ENCODE data around the gene CST11.

DNA sequence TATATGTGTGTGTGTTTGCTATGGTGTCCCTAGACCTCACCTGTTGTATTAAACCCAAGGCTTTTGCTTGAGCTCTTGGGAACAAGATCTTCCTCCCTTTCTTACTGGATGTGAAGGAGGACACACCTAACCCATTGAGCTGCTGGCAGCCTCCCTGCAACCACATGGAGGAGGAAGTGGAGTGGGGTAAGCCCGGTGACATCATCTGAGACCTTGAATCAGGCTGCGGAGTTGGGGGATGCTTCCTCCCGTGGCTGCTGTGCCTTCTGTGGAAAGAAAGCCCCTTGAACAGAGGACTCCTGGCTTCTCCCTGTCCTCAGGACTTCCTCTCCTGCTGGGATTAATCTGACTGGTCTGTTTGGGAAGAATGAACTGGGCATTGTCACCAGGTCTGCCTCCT is 3.3 kb downstream of the CST11 start:
- TF ChIP-seq, protein P1, sequence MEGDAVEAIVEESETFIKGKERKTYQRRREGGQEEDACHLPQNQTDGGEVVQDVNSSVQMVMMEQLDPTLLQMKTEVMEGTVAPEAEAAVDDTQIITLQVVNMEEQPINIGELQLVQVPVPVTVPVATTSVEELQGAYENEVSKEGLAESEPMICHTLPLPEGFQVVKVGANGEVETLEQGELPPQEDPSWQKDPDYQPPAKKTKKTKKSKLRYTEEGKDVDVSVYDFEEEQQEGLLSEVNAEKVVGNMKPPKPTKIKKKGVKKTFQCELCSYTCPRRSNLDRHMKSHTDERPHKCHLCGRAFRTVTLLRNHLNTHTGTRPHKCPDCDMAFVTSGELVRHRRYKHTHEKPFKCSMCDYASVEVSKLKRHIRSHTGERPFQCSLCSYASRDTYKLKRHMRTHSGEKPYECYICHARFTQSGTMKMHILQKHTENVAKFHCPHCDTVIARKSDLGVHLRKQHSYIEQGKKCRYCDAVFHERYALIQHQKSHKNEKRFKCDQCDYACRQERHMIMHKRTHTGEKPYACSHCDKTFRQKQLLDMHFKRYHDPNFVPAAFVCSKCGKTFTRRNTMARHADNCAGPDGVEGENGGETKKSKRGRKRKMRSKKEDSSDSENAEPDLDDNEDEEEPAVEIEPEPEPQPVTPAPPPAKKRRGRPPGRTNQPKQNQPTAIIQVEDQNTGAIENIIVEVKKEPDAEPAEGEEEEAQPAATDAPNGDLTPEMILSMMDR (IDR thresholded peaks at IDR 0.05), result no peak
- TF ChIP-seq POLR2A (IDR thresholded peaks at IDR 0.05), result no peak

Measured in esophagus squamous epithelium (tissue), 4 donors.